Mucosa of rectum (tissue), 2 donors: ENCODE data around the gene ASB2.
A peak's percentile ranks its signal among the peaks of the same experiment; 100 is the strongest.

ENCODE experiments used
- H3K27ac ChIP-seq, 2 donors: one replicate each; pipeline ENCODE4 v1.7.0; 2013; ENCODE audit warnings: inconsistent platforms in 2 of 2, low read depth in 2 of 2, low read length in 2 of 2
- H3K27me3 ChIP-seq, 2 donors: one replicate each; pipeline ENCODE4 v1.7.0; 2013; ENCODE audit warnings: low read length in 2 of 2; ENCODE audit not compliant: control insufficient read depth in 2 of 2, insufficient read depth in 2 of 2
- H3K36me3 ChIP-seq, 2 donors: one replicate each; pipeline ENCODE4 v1.7.0; 2013; ENCODE audit warnings: low read length in 2 of 2; ENCODE audit not compliant: control insufficient read depth in 2 of 2, insufficient read depth in 2 of 2
- H3K4me1 ChIP-seq, 2 donors: one replicate each; pipeline ENCODE4 v1.7.0; 2013; ENCODE audit warnings: low read length in 2 of 2, mild to moderate bottlenecking in 1 of 2; ENCODE audit not compliant: control insufficient read depth in 2 of 2, insufficient read depth in 2 of 2
- H3K4me3 ChIP-seq, 2 donors: one replicate each; pipeline ENCODE4 v1.7.0; 2013; ENCODE audit warnings: low read length in 2 of 2
- H3K9ac ChIP-seq, 2 donors: one replicate each; pipeline ENCODE4 v1.7.0; 2013; ENCODE audit warnings: low read length in 2 of 2, low read depth in 1 of 2, mild to moderate bottlenecking in 1 of 2
- H3K9me3 ChIP-seq, 2 donors: one replicate each; pipeline ENCODE4 v1.7.0; 2013; ENCODE audit warnings: low read length in 2 of 2; ENCODE audit not compliant: control insufficient read depth in 2 of 2
- donor health status: healthy.
- donor health status: Normal muscosa, but diverticular disease.

The ASB2 gene

DNA sequence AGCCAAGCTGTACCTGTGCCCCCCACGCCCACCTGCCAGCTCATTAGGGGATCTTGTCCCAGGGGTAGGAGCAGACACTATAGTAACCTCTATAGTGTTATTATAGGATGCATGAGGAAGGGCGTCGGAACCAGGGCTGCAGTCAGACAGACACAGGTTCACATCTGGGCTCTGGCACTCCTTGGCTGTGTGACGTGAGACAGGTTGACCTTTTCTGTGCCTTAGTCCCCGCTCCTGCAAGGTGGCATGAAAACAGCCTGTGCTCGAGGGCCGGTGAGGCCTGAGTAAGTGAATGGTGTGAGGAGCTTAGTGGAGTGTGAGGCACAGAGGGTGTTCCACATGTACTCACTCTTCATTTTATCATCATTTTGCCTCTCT lies 19.0 kb downstream of the ASB2 start:
- Histone ChIP-seq H3K9me3 (no peaks in the 10 kb centered on the region), H3K9ac (no peak overlapping the region), H3K36me3 (peaks cover 0 to 8% of the 10 kb centered on the region in 2 donors), H3K4me3 (peak overlapping the region in 1 of 2 donors; percentile 14), H3K27ac (peak overlapping the region; percentile 4 to 88), H3K4me1 (peaks cover 16 to 34% of the 10 kb centered on the region in 2 donors), H3K27me3 (no peaks in the 10 kb centered on the region)

DNA sequence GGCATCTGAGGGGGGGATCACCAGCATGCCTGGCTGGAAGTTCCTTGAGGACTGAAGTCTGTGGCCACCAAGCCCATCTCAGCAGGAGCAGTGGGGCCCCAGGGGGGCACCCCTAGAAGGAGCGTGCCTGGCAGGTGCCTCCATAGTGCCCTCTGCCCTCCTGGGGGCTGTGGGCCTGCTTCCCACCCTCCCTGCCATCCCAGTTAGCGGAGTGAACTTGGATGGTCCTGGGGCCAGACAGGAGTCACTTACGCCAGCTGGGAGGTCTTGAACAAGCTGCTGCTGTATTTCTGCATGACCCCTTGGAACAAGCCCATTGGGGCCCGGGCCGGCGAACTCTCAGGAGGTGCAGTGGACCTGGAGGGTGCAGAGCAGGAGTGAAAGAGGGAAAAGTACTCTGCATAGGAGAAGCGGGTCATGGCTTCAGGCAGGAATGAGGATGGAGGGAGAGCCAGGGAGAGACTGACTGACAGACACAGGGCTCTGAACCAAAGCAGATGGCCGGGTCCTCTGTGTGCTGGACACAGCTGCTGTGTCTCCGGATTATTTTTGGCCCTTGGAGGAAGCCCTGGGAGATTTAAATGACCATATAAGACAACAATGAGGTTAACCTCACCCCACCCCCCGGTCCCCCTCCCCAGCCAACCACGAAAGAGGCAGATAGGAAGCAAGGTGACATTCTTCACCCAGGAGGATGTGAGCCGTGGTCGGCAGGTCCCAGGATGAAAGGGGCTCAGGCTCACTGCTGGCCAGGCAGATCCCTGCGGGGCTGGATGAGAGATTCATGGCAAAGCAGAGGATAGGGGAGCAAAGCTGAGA lies 19.6 kb downstream of the ASB2 start:
- peak overlapping the region; percentile 56 to 88 for H3K27ac ChIP-seq
- peaks cover 0 to 8% of the 10 kb centered on the region in 2 donors for H3K36me3 ChIP-seq
- H3K4me1 ChIP-seq: peaks cover 16 to 34% of the 10 kb centered on the region in 2 donors
- H3K4me3 ChIP-seq: peak overlapping the region in 1 of 2 donors; percentile 64
- no peaks in the 10 kb centered on the region for H3K27me3 ChIP-seq
- H3K9me3 ChIP-seq: no peaks in the 10 kb centered on the region
- H3K9ac ChIP-seq: peak overlapping the region in 1 of 2 donors; percentile 34

DNA sequence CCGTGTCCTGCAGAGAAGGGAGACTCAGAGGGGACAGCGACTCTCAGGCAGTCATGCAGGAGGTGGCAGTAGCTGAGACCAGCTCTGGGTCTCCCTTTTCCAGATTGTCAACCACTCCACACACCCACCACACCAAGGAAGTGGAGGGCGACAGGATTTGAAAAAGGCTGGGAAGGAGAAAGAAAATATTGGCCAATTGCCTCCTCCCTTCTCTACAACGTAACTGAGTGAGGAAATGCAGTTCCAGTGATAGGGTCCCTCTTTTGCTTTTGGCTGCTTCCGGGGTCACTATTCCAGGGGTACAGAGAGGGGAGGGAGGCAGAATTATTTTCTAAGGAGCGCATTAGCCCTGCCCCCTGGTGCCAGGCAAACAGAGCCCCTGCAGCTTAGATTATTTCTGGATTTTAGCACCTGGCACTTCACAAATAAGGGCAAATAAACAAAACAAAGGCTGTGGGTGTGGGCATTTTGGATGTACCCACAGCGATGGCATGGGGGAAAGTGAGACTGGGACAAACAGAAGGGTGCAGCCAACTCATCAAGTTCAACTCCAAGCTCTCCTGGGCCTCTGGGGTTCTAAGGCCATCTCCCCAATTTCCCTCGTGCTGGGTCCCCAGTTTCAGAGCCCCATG lies 20.4 kb downstream of the ASB2 start:
- no peaks in the 10 kb centered on the region for H3K27me3 ChIP-seq
- peak overlapping the region in 1 of 2 donors; percentile 54 for H3K9ac ChIP-seq
- no peaks in the 10 kb centered on the region for H3K9me3 ChIP-seq
- peaks cover 0 to 8% of the 10 kb centered on the region in 2 donors for H3K36me3 ChIP-seq
- H3K4me3 ChIP-seq: peak overlapping the region; percentile 29 to 64
- peaks cover 16 to 34% of the 10 kb centered on the region in 2 donors for H3K4me1 ChIP-seq
- H3K27ac ChIP-seq: peak overlapping the region; percentile 56 to 88

DNA sequence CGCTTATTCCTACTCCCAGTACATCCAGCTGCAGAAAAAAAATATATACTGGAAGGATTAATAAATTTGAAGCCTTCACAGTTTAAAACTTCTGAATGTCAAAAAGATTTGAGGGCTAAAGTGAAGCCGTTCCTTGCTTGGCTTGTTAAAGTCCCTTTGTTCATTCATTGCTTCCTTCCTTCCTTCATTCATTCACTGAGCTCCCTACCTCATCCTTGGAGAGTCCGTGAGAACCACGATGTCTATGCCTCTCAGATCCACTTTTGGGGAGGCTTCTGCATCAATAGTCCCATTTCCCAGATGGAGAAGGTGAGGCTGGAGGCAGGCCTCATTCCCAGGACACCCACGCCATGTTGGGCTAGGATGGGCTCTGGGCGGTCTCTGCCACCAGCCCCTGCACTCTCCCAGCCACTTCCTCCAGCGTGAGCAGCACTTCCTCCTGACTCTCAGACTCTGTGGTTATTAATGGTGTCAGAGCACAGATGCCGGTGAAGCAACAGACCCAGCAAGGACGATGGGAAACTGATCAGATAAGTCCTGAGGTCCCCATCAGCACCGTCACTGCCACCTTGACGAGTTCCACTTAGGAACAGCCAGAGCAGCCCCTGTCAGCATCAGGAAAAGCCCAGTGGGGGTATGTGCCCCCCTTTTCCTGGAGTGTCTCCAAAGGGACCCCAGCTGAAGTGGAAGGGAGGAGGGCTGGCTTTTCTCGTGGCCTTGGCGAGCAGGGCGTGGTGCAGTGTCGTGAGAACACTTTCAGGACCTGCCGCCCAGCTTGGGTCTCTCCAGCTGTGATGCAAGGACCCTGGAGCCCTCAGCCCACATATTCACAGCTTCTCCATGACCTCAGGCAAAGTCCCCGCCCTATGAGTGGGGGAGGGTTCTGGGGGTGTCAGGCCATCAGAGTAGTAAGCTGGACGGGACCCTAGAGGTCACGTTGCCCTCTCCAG lies 21.2 kb downstream of the ASB2 start:
- H3K4me3 ChIP-seq: peak overlapping the region; percentile 29 to 64
- H3K36me3 ChIP-seq: peaks cover 0 to 8% of the 10 kb centered on the region in 2 donors
- H3K9me3 ChIP-seq: no peaks in the 10 kb centered on the region
- H3K27ac ChIP-seq: peak overlapping the region; percentile 53 to 88
- H3K27me3 ChIP-seq: no peaks in the 10 kb centered on the region
- peaks cover 16 to 31% of the 10 kb centered on the region in 2 donors for H3K4me1 ChIP-seq
- peak overlapping the region in 1 of 2 donors; percentile 54 for H3K9ac ChIP-seq

DNA sequence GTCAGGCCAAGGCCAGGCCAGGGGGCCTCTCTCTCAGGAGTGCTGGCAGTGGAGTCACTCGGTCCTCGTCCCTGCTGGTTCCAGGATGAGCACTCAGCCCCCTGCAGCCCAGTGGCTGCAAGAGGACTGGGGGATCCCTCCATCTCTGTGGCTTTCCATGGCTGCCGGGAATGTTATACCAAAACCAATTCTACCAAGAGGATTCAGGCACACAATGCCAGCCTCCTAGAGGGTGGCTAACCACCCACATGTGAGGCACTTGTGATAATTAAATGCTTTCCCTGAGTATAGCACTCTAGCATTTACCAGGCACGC lies 21.9 kb downstream of the ASB2 start:
- H3K9ac ChIP-seq: peak overlapping the region in 1 of 2 donors; percentile 44
- H3K4me3 ChIP-seq: peak overlapping the region in 1 of 2 donors; percentile 46
- no peaks in the 10 kb centered on the region for H3K27me3 ChIP-seq
- H3K4me1 ChIP-seq: peaks cover 14 to 28% of the 10 kb centered on the region in 2 donors
- H3K9me3 ChIP-seq: no peaks in the 10 kb centered on the region
- H3K36me3 ChIP-seq: peaks cover 0 to 8% of the 10 kb centered on the region in 2 donors
- H3K27ac ChIP-seq: peak overlapping the region in 1 of 2 donors; percentile 68

DNA sequence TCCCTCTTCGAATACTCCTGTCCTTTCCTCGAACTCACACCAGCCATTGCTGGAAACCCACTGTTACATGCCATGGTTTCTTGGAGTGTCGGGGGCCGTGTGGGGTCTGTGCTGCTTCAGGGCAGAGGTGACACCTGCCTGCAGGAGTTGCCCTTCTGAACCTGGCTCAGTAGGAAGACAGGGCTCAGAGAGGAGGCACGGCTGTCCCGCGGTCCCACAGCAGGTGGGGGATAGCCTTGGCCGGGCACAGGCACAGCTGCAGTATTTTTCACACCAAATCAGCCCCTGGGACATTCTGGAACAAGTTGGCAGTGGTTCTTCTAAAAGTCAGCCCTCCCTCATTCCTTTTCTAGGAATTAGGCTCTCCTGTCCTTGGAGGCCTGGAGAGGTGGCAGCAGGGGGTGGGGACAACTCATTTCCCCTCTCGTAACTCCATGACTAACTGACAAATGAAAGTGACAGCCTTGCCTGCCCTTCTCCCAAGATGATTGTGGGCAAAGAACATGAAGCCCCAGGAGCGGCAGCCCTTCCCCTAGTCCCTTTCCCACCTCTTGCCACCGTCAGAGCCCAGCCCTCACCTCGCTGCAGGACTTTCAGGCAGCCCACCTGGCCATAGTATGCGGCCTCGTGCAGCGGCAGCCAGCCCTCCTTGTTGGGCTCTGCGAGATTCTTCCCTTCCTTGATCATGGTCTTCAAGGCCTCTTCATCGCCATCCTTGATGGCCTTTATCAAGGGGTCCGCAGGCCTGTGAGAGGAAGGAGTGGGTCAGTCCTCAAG lies 22.4 kb downstream of the ASB2 start:
- H3K9me3 ChIP-seq: no peaks in the 10 kb centered on the region
- peak overlapping the region in 1 of 2 donors; percentile 68 for H3K27ac ChIP-seq
- peak overlapping the region in 1 of 2 donors; percentile 44 for H3K9ac ChIP-seq
- H3K4me1 ChIP-seq: peaks cover 10 to 23% of the 10 kb centered on the region in 2 donors
- peaks cover 0 to 8% of the 10 kb centered on the region in 2 donors for H3K36me3 ChIP-seq
- no peaks in the 10 kb centered on the region for H3K27me3 ChIP-seq
- H3K4me3 ChIP-seq: peak overlapping the region in 1 of 2 donors; percentile 46

DNA sequence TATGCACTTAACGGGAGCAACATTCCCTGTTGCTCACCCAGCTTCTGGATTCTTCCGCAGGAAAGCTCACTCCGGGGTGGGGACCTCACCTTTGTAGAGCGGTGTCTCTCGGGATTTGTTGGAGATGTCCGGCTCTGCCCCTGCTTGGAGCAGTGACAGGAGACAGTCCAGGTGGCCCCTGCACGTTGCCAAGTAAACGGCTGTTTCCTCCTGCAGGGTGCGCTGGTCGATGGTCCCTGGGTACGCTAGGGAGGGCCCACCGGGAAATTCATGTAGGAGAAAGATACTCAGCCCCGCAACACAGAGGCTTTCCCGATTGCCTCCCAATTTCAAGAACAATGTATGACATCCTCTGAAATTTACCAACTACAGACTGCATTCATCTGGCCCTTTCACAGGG lies 23.1 kb downstream of the ASB2 start:
- Histone ChIP-seq H3K4me1 (peaks cover 9 to 17% of the 10 kb centered on the region in 2 donors), H3K9me3 (no peaks in the 10 kb centered on the region), H3K27ac (peak overlapping the region in 1 of 2 donors; percentile 68), H3K4me3 (peak overlapping the region in 1 of 2 donors; percentile 46), H3K27me3 (no peaks in the 10 kb centered on the region), H3K36me3 (peaks cover 0 to 8% of the 10 kb centered on the region in 2 donors), H3K9ac (peak overlapping the region in 1 of 2 donors; percentile 44)

DNA sequence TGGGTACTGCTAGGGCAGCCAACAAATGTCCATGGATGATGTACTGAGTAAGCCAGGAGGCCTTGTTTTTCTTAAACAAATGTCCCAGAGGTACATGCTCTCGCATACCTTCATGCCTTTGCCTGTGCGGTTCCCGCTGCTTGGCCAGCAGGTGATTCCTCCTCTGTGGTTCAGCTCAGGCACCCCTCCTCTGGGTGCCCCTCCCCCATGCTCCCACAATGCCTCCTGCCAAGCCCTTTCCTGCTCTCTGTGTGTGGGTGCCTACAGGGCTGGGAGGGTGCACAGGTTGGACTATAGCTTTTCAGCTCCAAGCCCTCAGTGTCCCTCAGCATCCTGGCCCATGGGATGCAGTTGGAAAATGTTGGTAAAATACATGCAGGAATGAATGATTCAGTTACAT lies 23.5 kb downstream of the ASB2 start:
- peaks cover 6 to 12% of the 10 kb centered on the region in 2 donors for H3K4me1 ChIP-seq
- H3K27me3 ChIP-seq: no peaks in the 10 kb centered on the region
- H3K27ac ChIP-seq: no peak overlapping the region
- no peak overlapping the region for H3K9ac ChIP-seq
- no peaks in the 10 kb centered on the region for H3K9me3 ChIP-seq
- peaks cover 0 to 8% of the 10 kb centered on the region in 2 donors for H3K36me3 ChIP-seq
- H3K4me3 ChIP-seq: no peak overlapping the region
